ENCODE results near the gene UBE2G2. TPM values are rescaled to one million over a fixed set of nuclear protein-coding genes. Genes with fewer than 3 reads are reported as not detected.

Gene UBE2G2
- total and polyA plus RNA-seq, 5 donors = 39.6 to 69.8 (median 61.6) TPM

DNA sequence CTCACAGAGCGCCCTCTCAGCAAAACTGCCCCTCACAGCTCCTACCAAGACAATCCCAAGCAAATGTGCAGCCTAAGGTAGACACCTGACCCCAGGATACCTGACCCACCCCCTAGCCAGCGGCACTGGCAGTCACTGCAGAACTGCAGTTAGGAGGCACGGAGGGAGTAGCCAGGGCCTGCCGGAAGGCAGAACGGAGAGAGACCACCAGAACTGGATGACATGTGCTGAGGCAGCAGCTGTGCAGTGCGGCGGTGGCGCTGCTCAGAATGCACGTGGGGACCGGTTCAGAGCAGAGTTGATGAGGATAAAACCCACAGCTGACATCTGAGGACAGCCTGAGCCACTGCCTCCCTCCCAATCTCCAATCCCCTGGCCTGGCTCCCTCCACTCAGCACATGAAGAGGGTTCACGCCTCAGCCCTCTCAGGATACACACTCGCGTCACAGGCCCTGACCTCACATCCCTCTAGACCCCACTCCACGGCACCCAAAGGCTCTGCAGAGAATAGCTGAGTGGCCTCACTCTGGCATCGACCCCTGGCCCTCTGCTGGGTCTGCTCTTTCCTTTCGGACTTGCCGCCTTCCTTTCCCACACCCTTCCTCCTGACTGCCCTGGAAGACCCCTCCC, 29.6 kb downstream of the UBE2G2 start:
- 92% methylated on average over 17 of the region's 17 CpGs for WGBS
- intact Hi-C loops (cut with DNase I) = no loop called here
- no peaks in the 10 kb centered on the region for H3K9me3 ChIP-seq (ENCODE audit: control insufficient read depth, low read length)
- no peaks in the 10 kb centered on the region for H3K4me1 ChIP-seq (ENCODE audit: control insufficient read depth, insufficient read depth, low read length)
- H3K27ac ChIP-seq (ENCODE audit: low read length) = no peak overlapping the region
- H3K4me3 ChIP-seq (ENCODE audit: low read length) = no peak overlapping the region
- no peak for ATAC-seq
- no peak for DNase-seq
- no peaks in the 10 kb centered on the region for H3K27me3 ChIP-seq (ENCODE audit: control insufficient read depth, insufficient read depth)

DNA sequence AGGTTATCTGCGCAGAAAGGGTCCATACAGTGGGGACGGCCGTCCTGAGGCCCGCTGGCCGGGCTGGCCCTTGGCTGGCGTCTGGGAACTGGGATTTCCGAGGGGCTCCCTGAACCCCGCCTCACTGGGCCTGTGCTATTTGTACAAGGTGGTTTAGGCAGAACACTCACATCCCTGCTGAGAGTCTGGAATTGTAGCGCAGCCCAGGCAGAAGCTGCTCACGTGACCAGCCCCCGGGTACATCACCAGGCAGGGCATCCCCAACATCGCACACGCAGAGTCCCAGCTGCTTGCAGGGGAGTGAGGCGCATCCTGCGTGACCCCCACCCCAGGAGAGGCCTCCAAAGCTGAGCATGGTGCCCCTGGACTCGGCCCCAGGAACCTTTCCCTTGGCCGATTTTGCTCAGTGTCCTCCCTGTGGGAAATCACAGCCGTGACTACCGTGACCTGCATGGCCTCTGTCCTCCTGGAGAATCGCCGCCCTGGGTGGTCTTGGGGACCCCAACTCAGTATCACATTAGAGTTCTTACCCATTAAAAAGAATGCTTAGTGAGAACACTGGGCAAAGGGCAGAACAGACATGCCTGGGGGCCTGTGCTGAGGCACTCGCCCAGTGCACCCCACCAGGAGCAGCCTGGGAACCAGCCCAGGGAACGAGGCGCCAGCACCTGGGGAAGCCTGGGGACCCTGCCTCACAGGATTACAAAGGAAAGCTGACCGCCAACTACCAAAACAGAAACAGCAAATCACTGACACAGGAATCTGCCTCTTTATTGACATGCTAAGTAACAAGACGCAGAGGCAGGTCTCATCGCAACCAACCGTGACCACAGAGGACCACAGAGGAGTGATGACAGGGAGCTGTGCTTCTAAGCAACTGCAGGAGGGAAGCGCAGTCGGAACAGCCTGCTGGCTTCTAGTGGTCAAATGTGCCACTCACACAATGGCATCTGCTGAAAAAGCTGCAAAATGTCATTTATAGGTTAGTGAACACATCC, 33.5 kb downstream of the UBE2G2 start:
- ATAC-seq (no peak), DNase-seq (no peak)
- intact Hi-C loops (cut with DNase I) = no loop called here
- H3K9me3 ChIP-seq (ENCODE audit: control insufficient read depth, low read length) = no peaks in the 10 kb centered on the region
- no peaks in the 10 kb centered on the region for H3K4me1 ChIP-seq (ENCODE audit: control insufficient read depth, insufficient read depth, low read length)
- no peak overlapping the region for H3K4me3 ChIP-seq (ENCODE audit: low read length)
- 86% methylated on average over 30 of the region's 30 CpGs for WGBS
- H3K27ac ChIP-seq (ENCODE audit: low read length) = no peak overlapping the region
- no peaks in the 10 kb centered on the region for H3K27me3 ChIP-seq (ENCODE audit: control insufficient read depth, insufficient read depth)

DNA sequence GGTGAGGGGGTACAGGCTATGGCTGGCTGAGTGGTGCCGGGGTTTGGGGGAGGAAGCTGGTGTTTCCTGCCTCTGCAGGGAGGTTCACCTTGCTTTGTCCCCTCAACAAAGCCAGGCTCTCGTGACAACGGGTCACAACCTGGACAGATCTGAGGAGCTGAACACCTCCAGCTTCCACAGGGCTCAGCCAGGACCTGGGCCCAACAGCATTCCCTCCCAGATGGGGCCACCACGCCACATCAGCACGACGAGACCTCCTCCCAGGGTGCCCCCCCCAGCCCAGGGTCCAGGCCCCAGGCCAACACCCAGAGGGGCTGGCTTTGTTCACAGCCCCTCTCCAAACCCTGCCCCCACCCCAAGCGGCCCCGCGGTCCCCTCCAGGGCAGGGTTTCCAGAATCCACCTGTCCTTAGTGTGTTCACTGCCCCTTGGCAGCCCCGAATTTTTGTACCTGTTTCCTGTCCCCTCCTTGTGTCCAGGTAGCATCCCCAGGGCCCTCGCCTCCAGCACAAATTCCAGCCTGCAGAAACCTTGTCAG, 34.7 kb downstream of the UBE2G2 start:
- DNase-seq (peak in 1 of 3 donors; percentile 32), ATAC-seq (no peak)
- no peaks in the 10 kb centered on the region for H3K27me3 ChIP-seq (ENCODE audit: control insufficient read depth, insufficient read depth)
- H3K9me3 ChIP-seq (ENCODE audit: control insufficient read depth, low read length) = no peaks in the 10 kb centered on the region
- no peak overlapping the region for H3K27ac ChIP-seq (ENCODE audit: low read length)
- 73% methylated on average over 11 of the region's 11 CpGs for WGBS
- no peaks in the 10 kb centered on the region for H3K4me1 ChIP-seq (ENCODE audit: control insufficient read depth, insufficient read depth, low read length)
- no peak overlapping the region for H3K4me3 ChIP-seq (ENCODE audit: low read length)
- intact Hi-C loops (cut with DNase I) = no loop called here

DNA sequence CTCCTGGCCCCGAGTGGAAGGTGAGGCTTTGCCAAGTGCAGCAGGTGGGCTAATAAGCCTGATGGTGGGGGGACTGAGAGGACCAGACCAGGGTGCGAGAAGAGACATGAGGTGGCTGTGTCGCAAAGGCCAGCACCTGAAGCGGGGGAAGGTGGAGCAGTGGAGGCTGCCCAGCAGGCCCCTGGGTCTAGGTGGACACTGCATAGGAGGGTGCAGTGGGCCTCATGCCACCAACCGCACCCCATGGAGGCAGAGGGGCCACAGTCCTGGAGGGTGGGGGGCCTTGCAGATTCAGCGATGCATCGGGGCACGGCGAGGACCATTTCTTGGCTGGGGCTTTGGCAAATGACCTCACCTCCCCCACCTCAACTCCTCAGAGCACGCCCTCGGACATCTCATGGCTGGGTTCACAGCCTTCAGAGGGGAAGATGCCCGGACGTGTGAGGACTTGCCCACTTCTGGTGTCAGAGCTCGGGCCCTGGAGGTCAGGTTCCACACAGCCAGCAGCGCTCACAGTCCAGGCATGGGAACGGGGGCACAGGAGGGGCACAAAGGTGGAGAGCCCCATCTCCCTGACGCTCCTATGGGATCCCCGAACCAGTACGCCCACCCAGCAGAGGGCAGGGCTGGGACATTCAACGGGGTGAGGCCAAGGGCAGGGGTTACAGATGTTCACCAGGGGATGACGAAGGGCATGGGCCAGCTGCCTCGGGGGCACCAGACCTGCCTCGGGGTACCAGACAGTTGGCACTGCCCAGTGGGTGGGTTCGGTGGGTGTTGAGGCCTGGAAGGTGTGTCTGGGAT, 35.4 kb downstream of the UBE2G2 start:
- H3K4me3 ChIP-seq (ENCODE audit: low read length) = no peak overlapping the region
- H3K4me1 ChIP-seq (ENCODE audit: control insufficient read depth, insufficient read depth, low read length) = no peaks in the 10 kb centered on the region
- no peak overlapping the region for H3K27ac ChIP-seq (ENCODE audit: low read length)
- DNase-seq (peak in 1 of 3 donors; percentile 43), ATAC-seq (peak in 1 of 2 donors; percentile 13)
- 84% methylated on average over 24 of the region's 24 CpGs for WGBS
- intact Hi-C loops (cut with DNase I) = no loop called here
- H3K27me3 ChIP-seq (ENCODE audit: control insufficient read depth, insufficient read depth) = no peaks in the 10 kb centered on the region
- no peaks in the 10 kb centered on the region for H3K9me3 ChIP-seq (ENCODE audit: control insufficient read depth, low read length)

DNA sequence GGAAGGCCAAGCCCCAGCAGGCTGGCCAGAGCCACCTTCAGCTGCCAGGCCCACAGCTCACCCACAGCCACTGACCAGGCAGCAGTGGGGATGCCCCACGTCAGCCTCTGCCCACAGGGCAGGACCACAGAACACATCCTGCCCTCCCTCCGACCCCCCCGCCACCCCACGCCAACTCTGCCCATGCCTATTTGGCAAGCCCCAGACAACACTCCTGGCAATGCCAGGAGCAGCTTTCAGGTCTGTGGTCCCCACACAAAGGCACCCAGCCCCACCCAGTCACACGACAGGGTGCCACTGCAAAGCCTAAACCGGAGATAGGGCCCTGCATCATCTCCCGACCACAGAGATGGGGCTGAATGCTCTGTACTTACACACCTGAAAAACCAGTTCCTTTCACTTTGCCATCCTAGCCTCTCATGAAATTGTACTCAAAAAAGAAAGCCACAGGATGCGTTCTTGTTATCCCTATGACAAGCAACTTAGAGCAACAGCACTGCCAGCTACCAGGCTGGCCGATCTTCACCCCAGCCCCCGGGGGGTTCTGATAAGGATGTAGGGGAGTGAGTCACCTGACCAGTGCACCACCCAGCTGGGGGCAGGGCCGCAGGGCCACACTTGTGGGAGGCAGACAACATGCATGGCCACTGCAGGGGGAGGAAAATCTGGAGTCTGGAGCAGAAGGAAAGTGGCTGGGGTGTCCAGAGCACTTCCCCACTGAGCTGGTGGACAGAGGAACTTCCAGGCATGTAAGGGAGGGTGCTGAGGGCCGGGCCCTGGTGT, 36.2 kb downstream of the UBE2G2 start:
- H3K27me3 ChIP-seq (ENCODE audit: control insufficient read depth, insufficient read depth) = no peaks in the 10 kb centered on the region
- intact Hi-C loops (cut with DNase I) = no loop called here
- H3K4me1 ChIP-seq (ENCODE audit: control insufficient read depth, insufficient read depth, low read length) = no peaks in the 10 kb centered on the region
- no peak overlapping the region for H3K27ac ChIP-seq (ENCODE audit: low read length)
- ATAC-seq = peak in 1 of 2 donors; percentile 9
- DNase-seq = no peak
- no peaks in the 10 kb centered on the region for H3K9me3 ChIP-seq (ENCODE audit: control insufficient read depth, low read length)
- WGBS = 41% methylated on average over 12 of the region's 12 CpGs
- no peak overlapping the region for H3K4me3 ChIP-seq (ENCODE audit: low read length)

DNA sequence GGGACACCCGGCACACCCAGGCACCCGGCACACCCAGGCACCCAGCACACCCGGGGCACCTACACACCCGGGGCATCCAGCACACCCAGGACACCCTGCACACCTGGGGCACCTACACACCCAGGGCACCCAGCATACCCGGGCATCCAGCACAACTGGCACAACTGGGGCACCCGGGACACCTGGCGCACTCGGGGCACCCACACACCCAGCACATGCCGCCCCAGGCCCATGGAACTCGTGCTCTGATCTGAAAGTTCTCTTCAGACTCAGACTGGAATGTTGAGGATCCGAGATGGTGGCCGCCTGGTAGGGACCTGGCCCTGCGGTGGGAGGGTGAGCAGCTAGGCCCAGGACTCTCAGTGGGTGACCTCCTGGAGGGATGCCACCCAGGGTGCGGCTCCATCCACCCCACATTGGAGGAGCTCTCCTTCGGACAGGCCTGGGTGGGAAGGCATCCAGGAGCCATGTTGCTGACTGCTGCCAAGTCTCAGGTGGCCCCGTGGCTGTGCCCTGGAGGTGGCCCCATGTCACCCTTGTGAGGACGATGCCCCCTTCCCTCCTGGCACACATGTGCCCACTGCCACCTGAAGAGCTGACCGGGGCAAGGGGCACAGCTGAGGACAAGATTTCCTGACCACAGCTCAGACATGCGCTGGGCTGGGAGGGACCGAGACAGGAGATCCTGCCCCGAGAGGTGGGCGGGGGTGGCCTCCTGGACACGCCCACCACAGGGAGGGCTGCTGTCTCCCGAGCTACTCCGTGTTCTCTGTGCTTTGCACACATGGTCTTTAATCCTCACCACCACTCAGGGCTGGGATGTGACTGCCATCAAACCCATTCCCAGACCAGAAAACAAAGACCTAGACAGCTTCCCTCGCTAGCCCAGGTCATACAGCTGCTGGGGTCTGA, 37.0 kb downstream of the UBE2G2 start:
- H3K27ac ChIP-seq (ENCODE audit: low read length) = no peak overlapping the region
- no peak for DNase-seq
- no peaks in the 10 kb centered on the region for H3K4me1 ChIP-seq (ENCODE audit: control insufficient read depth, insufficient read depth, low read length)
- intact Hi-C loops (cut with DNase I) = no loop called here
- ATAC-seq = peak in 1 of 2 donors; percentile 4
- 71% methylated on average over 26 of the region's 26 CpGs for WGBS
- no peaks in the 10 kb centered on the region for H3K27me3 ChIP-seq (ENCODE audit: control insufficient read depth, insufficient read depth)
- H3K4me3 ChIP-seq (ENCODE audit: low read length) = no peak overlapping the region
- H3K9me3 ChIP-seq (ENCODE audit: control insufficient read depth, low read length) = no peaks in the 10 kb centered on the region

DNA sequence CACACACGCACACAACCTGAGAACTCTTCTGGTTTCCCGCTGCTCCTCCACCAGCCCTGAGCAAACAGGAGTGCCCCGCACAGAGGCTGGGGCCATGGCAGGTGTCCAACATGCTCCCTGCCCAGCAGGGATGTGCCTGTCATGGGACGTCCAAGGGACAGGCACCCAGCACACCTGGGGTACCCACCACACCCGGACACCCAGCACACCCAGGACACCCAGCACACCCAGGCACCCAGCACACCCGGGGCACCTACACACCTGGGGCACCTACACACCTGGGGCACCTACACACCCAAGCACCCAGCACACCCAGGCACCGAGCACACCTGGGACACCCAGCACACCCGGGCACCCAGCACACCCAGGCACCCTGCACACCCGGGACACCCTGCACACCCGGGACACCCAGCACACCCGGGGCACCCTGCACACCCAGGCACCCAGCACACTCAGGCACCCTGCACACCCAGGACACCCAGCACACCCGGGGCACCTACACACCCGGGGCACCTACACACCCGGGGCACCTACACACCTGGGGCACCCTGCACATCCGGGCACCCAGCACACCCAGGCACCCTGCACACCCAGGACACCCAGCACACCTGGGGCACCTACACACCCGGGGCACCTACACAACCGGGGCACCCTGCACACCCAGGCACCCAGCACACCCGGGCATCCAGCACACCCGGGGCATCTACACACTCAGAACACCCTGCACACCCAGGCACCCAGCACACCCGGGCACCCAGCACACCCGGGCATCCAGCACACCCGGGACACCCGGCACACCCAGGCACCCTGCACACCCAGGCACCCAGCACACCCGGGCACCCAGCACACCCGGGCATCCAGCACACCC, 37.9 kb downstream of the UBE2G2 start:
- Histone ChIP-seq H3K27me3 (ENCODE audit: control insufficient read depth, insufficient read depth) (no peaks in the 10 kb centered on the region), H3K9me3 (ENCODE audit: control insufficient read depth, low read length) (no peaks in the 10 kb centered on the region), H3K4me3 (ENCODE audit: low read length) (no peak overlapping the region), H3K4me1 (ENCODE audit: control insufficient read depth, insufficient read depth, low read length) (no peaks in the 10 kb centered on the region), H3K27ac (ENCODE audit: low read length) (no peak overlapping the region)
- peak in 2 of 3 donors; percentile 43 to 49 for DNase-seq
- 81% methylated on average over 24 of the region's 25 CpGs for WGBS
- intact Hi-C loops (cut with DNase I) = no loop called here
- ATAC-seq = no peak

DNA sequence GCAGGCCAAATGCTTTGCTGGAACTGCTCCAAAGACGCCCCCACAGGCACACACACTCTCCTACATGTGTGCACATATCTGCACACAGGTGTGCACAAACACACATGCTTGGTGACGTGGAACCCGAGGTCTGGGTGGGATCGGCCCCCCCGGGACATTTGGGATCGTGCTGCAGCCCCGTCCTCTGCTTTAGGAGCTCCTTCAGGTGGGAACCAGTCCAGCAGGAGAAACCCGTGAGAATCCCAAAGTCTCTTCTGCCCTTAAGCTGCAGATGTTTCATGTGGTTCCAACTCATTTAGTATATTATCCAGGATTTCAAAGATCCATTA, 38.6 kb downstream of the UBE2G2 start:
- H3K27ac ChIP-seq (ENCODE audit: low read length) = no peak overlapping the region
- intact Hi-C loops (cut with DNase I) = no loop called here
- H3K4me3 ChIP-seq (ENCODE audit: low read length) = no peak overlapping the region
- DNase-seq = no peak
- ATAC-seq = no peak
- no peaks in the 10 kb centered on the region for H3K9me3 ChIP-seq (ENCODE audit: control insufficient read depth, low read length)
- no peaks in the 10 kb centered on the region for H3K4me1 ChIP-seq (ENCODE audit: control insufficient read depth, insufficient read depth, low read length)
- 82% methylated on average over 8 of the region's 8 CpGs for WGBS
- no peaks in the 10 kb centered on the region for H3K27me3 ChIP-seq (ENCODE audit: control insufficient read depth, insufficient read depth)

Data from right cardiac atrium (tissue), 5 donors.